GM12878 (cell line): ENCODE data around the gene PRR16. TPM values are rescaled to one million over a fixed set of nuclear protein-coding genes. Genes with fewer than 3 reads are reported as not detected.

Experiments used
- ATAC-seq: fragments of 200-7000 bp; cut with Tn5 transposase; 3 replicates; pipeline ENCODE4 v1.9.1; 2020; ENCODE audit warnings: mild to moderate bottlenecking, moderate library complexity
- BruUV-seq: library from RNA; stranded (reverse); fragments of 400-500 nt; replicated peaks from 2 replicates; lab custom pipeline; 2021; lab: Mats Ljungman, UMichigan
- CTCF ChIA-PET: fragments of 300-600 bp; sonication (Branson Sonifier 250); formaldehyde crosslinking; extraction: SDS; loops from one replicate; lab custom pipeline; 2021; ENCODE audit warnings: inconsistent platforms; lab: Yijun Ruan, JAX
- POLR2A ChIA-PET: fragments of 350-600 bp; formaldehyde crosslinking; extraction: SDS; loops from one replicate; lab custom pipeline; 2021; ENCODE audit warnings: inconsistent platforms; lab: Charles Lee
- RAD21 ChIA-PET: fragments of 300-600 bp; sonication (Branson Sonifier 250); formaldehyde crosslinking; loops from one replicate; lab custom pipeline; 2023; ENCODE audit warnings: antibody characterized with exemption; ENCODE audit not compliant: unreplicated experiment; lab: Charles Lee
- SMC1A ChIA-PET: fragments of 300-600 bp; sonication (Branson Sonifier 250); formaldehyde crosslinking; loops from one replicate; lab custom pipeline; 2023; ENCODE audit not compliant: unreplicated experiment, uncharacterized antibody; lab: Charles Lee
- DNase-seq: peaks from one replicate; pipeline ENCODE4 v3.0.0-alpha.2; 2011; ENCODE audit warnings: low read depth, low spot score
- FAIRE-seq: peaks from 3 replicates; lab custom pipeline; 2011; peaks lifted over from hg19 to GRCh38; lab: Jason Lieb, UNC
- H2AFZ ChIP-seq: 2 replicates; pipeline ENCODE4 v1.6.0; 2011; ENCODE audit warnings: low read depth, low read length, control low read depth; ENCODE audit not compliant: control insufficient read depth
- H3K27ac ChIP-seq: 2 replicates; pipeline ENCODE4 v1.5.1; 2011; ENCODE audit warnings: control low read depth; ENCODE audit not compliant: control insufficient read depth, insufficient read depth
- H3K27me3 ChIP-seq, 2 experiments: replicated peaks in 1 of 2; 2 replicates each; pipeline versions ENCODE4 v1.6.0 to v1.6.1; 2011; ENCODE audit warnings: low read length in 1 of 2; ENCODE audit not compliant: control insufficient read depth in 2 of 2, insufficient read depth in 2 of 2
- H3K36me3 ChIP-seq, 2 experiments: 2 replicates each; pipeline ENCODE4 v1.5.1; 2011; ENCODE audit warnings: low read length in 1 of 2; ENCODE audit not compliant: control insufficient read depth in 2 of 2, insufficient read depth in 2 of 2
- H3K4me1 ChIP-seq: 2 replicates; pipeline ENCODE4 v1.6.1; 2011; ENCODE audit warnings: mild to moderate bottlenecking, low read length, moderate library complexity, mixed read lengths; ENCODE audit not compliant: control insufficient read depth, insufficient read depth
- H3K4me2 ChIP-seq: 2 replicates; pipeline ENCODE4 v1.6.0; 2011; ENCODE audit warnings: control low read depth; ENCODE audit not compliant: control insufficient read depth, insufficient read depth
- H3K4me3 ChIP-seq: fragments of 200-600 bp; sonication (generic); 2 replicates; pipeline ENCODE4 v1.5.1; 2016
- H3K79me2 ChIP-seq: 2 replicates; pipeline ENCODE4 v1.6.0; 2011; ENCODE audit warnings: low read length; ENCODE audit not compliant: control insufficient read depth, insufficient read depth
- H3K9ac ChIP-seq: 2 replicates; pipeline ENCODE4 v1.8.0; 2011; ENCODE audit warnings: low read length, control low read depth, mixed read lengths; ENCODE audit not compliant: control insufficient read depth, insufficient read depth
- H3K9me3 ChIP-seq: replicated peaks from 3 replicates; pipeline ENCODE4 v1.5.1; 2011; ENCODE audit warnings: mild to moderate bottlenecking, low read length; ENCODE audit not compliant: control insufficient read depth, insufficient read depth
- H4K20me1 ChIP-seq: 2 replicates; pipeline ENCODE4 v1.6.0; 2011; ENCODE audit not compliant: control insufficient read depth, insufficient read depth
- BCL11A ChIP-seq: IDR thresholded peaks from 2 replicates; pipeline ENCODE4 v1.6.1; 2011; ENCODE audit warnings: low read depth, low read length
- CBX3 ChIP-seq: fragments of 200-600 bp; sonication (generic); IDR thresholded peaks from 2 replicates; pipeline ENCODE4 v1.6.1; 2016; ENCODE audit warnings: low read depth, borderline replicate concordance
- DPF2 ChIP-seq: fragments of 450-650 bp; IDR thresholded peaks from 2 replicates; pipeline ENCODE4 v1.6.1; 2017; ENCODE audit warnings: mild to moderate bottlenecking
- EGR1 ChIP-seq, 2 experiments: IDR thresholded peaks; 1 replicate in 1 of 2; 2 replicates in 1 of 2; pipeline ENCODE4 v1.6.1; 2011 to 2012; ENCODE audit warnings: low read depth in 2 of 2, low read length in 2 of 2, borderline replicate concordance in 1 of 2, mild to moderate bottlenecking in 1 of 2, moderate library complexity in 1 of 2
- ELK1 ChIP-seq: IDR thresholded peaks from 2 replicates; pipeline ENCODE4 v1.6.1; 2012; ENCODE audit warnings: low read depth, low read length, improper control_type of control experiment
- GABPA ChIP-seq: IDR thresholded peaks from 2 replicates; pipeline ENCODE4 v1.6.1; 2014; ENCODE audit warnings: antibody characterized with exemption, low read depth, mild to moderate bottlenecking, inconsistent platforms
- IKZF1 ChIP-seq: fragments of 450-650 bp; conservative IDR thresholded peaks from 2 replicates; pipeline ENCODE4 v1.6.1; 2017; ENCODE audit warnings: antibody characterized with exemption, mild to moderate bottlenecking
- MXI1 ChIP-seq: fragments of 150-350 bp; IDR thresholded peaks from 2 replicates; pipeline ENCODE4 v1.6.1; 2011; ENCODE audit warnings: low read depth, mild to moderate bottlenecking, inconsistent platforms, low read length, improper control_type of control experiment
- MYC ChIP-seq: IDR thresholded peaks from 2 replicates; pipeline ENCODE4 v1.6.1; 2011; ENCODE audit warnings: mild to moderate bottlenecking, low read length, moderate library complexity, inconsistent platforms; ENCODE audit not compliant: insufficient read depth, insufficient replicate concordance, insufficient read length, severe bottlenecking
- NBN ChIP-seq: fragments of 450-650 bp; IDR thresholded peaks from 2 replicates; pipeline ENCODE4 v1.6.1; 2016
- NFIC ChIP-seq: IDR thresholded peaks from 2 replicates; pipeline ENCODE4 v1.6.1; 2012; ENCODE audit warnings: low read depth, mild to moderate bottlenecking, inconsistent platforms, low read length, moderate library complexity
- POLR2A ChIP-seq: IDR thresholded peaks from 2 replicates; pipeline ENCODE4 v1.6.1; 2011; ENCODE audit warnings: low read depth, mild to moderate bottlenecking, low read length
- RCOR1 ChIP-seq: conservative IDR thresholded peaks from 2 replicates; pipeline ENCODE4 v1.6.1; 2012; ENCODE audit warnings: low read depth, low read length, improper control_type of control experiment
- USF1 ChIP-seq: IDR thresholded peaks from 2 replicates; pipeline ENCODE4 v1.6.1; 2011; ENCODE audit warnings: borderline replicate concordance, low read depth, mild to moderate bottlenecking, moderate library complexity, mixed read lengths, low read length; ENCODE audit not compliant: insufficient read depth; ENCODE audit errors: extremely low read length
- WGBS: methylation state at CpG from one replicate; pipeline ENCODE4 v1.1.6; 2016; ENCODE audit warnings: low lambda C conversion rate; ENCODE audit not compliant: insufficient replicate concordance, insufficient coverage; ENCODE audit errors: missing lambda C conversion rate; 5-methylcytosine and 5-hydroxymethylcytosine counted together
- in situ Hi-C: fragments of 300-500 bp; cut with MboI; formaldehyde crosslinking; loops from 9 replicates; pipeline ENCODE4 v1.14.3; 2018; ENCODE audit warnings: mixed read lengths
- intact Hi-C: fragments of 100-400 bp; cut with micrococcal nuclease; formaldehyde crosslinking; loops from one replicate; pipeline ENCODE4 v1.14.2; 2022; ENCODE audit not compliant: unreplicated experiment
- polyA plus RNA-seq, 11 experiments: library from polyadenylated mRNA; depleted of rRNA in 4 of 11; unstranded in 6 of 11; stranded (reverse) in 5 of 11; fragments of >200 nt; fragmentation: Nextera tagmentation in 4 of 11; fragmentation: Illumina TruSeq in 1 of 11; extraction: Ambion mirVana in 4 of 11; extraction: Trizol in 1 of 11; gene quantifications; 1 replicate in 1 of 11; 2 replicates in 10 of 11; pipeline versions ENCODE4 v1.2.1 to v1.2.3, GENCODE V29; 2011 to 2016; ENCODE audit warnings: inconsistent platforms in 2 of 11, missing spikeins in 2 of 11, low read depth in 1 of 11
- total RNA-seq, 4 experiments: library from RNA; depleted of rRNA in 3 of 4; stranded (reverse); fragments of >200 nt in 3 of 4; fragmentation: Illumina TruSeq in 1 of 4; extraction: Trizol in 1 of 4; gene quantifications; 2 replicates each; pipeline versions ENCODE4 v1.2.1 to v1.2.3, GENCODE V29; 2013 to 2021

Gene PRR16
- total and polyA plus RNA-seq, 10 of the 15 experiments (the other 5 are each of a cell fraction or from before 2014, with no cell fraction given), result not detected

- Histone ChIP-seq H4K20me1 (no peaks in the 10 kb centered on the region), H3K36me3 (no peaks in the 10 kb centered on the region), H3K4me3 (no peak overlapping the region), H3K4me1 (no peaks in the 10 kb centered on the region), H3K27ac (no peak overlapping the region), H3K9me3 (no peaks in the 10 kb centered on the region), H3K27me3 (no peaks in the 10 kb centered on the region), H3K79me2 (no peaks in the 10 kb centered on the region), H3K4me2 (no peak overlapping the region), H2AFZ (no peak overlapping the region), H3K9ac (no peak overlapping the region)
- TF ChIP-seq POLR2A (no peak), USF1 (no peak), MXI1 (no peak), ELK1 (no peak), CBX3 (no peak), RCOR1 (no peak), NFIC (no peak), NBN (no peak), IKZF1 (no peak), GABPA (no peak), DPF2 (no peak), BCL11A (no peak), MYC (no peak), EGR1 (IDR thresholded peaks at IDR 0.05; ENCODE audit: borderline replicate concordance in 1 of 2, low read depth in 2 of 2, low read length in 2 of 2) (no peak)
- no peak for ATAC-seq
- no peak for FAIRE-seq
- in situ Hi-C loops, result no loop called here
- SMC1A ChIA-PET, result no interaction called here
- 37% methylated on average over 2 of the region's 2 CpGs for WGBS
- POLR2A ChIA-PET, result no interaction called here
- intact Hi-C loops, result no loop called here
- no peak for DNase-seq
- RAD21 ChIA-PET, result no interaction called here
- BruUV-seq, result no TSS peak
- CTCF ChIA-PET, result no interaction called here
These were observed 64.5 kb downstream of the PRR16 start for GRCh38 chr5:120528609-120529008.
